H1 (cell line): ENCODE results near the gene NCR2. TPM values are rescaled to one million over a fixed set of nuclear protein-coding genes. Genes with fewer than 3 reads are reported as not detected.

Source experiments
- CTCF ChIA-PET: fragments of 300-600 bp; sonication (Branson Sonifier 250); formaldehyde crosslinking; loops from one replicate; lab custom pipeline; 2021; ENCODE audit not compliant: partially characterized antibody; lab: Charles Lee
- POLR2A ChIA-PET: fragments of 300-600 bp; sonication (Branson Sonifier 250); formaldehyde crosslinking; loops from one replicate; lab custom pipeline; 2021; ENCODE audit warnings: inconsistent platforms; ENCODE audit not compliant: partially characterized antibody; lab: Charles Lee
- DNase-seq, 2 experiments: peaks; one replicate each; pipeline versions ENCODE4 v3.0.0 to v3.0.0-alpha.2; 2010 to 2022; ENCODE audit warnings: low spot score in 2 of 2, low read depth in 1 of 2, mixed read lengths in 1 of 2
- FAIRE-seq: peaks from 2 replicates; lab custom pipeline; 2011; peaks lifted over from hg19 to GRCh38; lab: Jason Lieb, UNC
- H2AFZ ChIP-seq: 2 replicates; pipeline ENCODE4 v1.8.1; 2012; ENCODE audit warnings: low read length, inconsistent platforms
- H2AK5ac ChIP-seq: 2 replicates; pipeline ENCODE4 v1.6.1; 2013; ENCODE audit warnings: low read depth, low read length
- H2BK120ac ChIP-seq: replicated peaks from 2 replicates; pipeline ENCODE3; 2013; ENCODE audit warnings: low read depth, low read length, inconsistent platforms
- H2BK12ac ChIP-seq: 2 replicates; pipeline ENCODE4 v1.6.1; 2013; ENCODE audit warnings: low read depth, low read length
- H2BK15ac ChIP-seq: 2 replicates; pipeline ENCODE4 v1.6.1; 2013; ENCODE audit warnings: low read length
- H2BK20ac ChIP-seq: 2 replicates; pipeline ENCODE4 v1.6.1; 2013; ENCODE audit warnings: low read length
- H2BK5ac ChIP-seq: 2 replicates; pipeline ENCODE4 v1.6.1; 2013; ENCODE audit warnings: low read depth, low read length
- H3K14ac ChIP-seq: 2 replicates; pipeline ENCODE4 v1.6.1; 2013; ENCODE audit warnings: inconsistent platforms; ENCODE audit not compliant: insufficient read length
- H3K18ac ChIP-seq: 2 replicates; pipeline ENCODE4 v1.6.1; 2013; ENCODE audit warnings: low read length; ENCODE audit errors: extremely low read depth
- H3K23ac ChIP-seq: 2 replicates; pipeline ENCODE4 v1.6.1; 2013; ENCODE audit warnings: inconsistent platforms; ENCODE audit not compliant: insufficient read length
- H3K23me2 ChIP-seq: 2 replicates; pipeline ENCODE4 v1.6.1; 2013; ENCODE audit warnings: low read depth, low read length
- H3K27ac ChIP-seq: 2 replicates; pipeline ENCODE4 v1.6.1; 2011; ENCODE audit warnings: low read depth, low read length, inconsistent platforms
- H3K27me3 ChIP-seq, 4 experiments: replicated peaks in 1 of 4; 1 replicate in 1 of 4; 2 replicates in 3 of 4; pipeline versions ENCODE4 v1.6.1 to v1.8.1; 2011 to 2013; ENCODE audit warnings: low read length in 3 of 4, mild to moderate bottlenecking in 3 of 4, inconsistent platforms in 2 of 4, mixed read lengths in 2 of 4, moderate library complexity in 1 of 4; ENCODE audit not compliant: control insufficient read depth in 3 of 4, insufficient read depth in 3 of 4; ENCODE audit errors: extremely low read depth in 1 of 4
- H3K36me3 ChIP-seq, 4 experiments: 2 replicates each; pipeline versions ENCODE4 v1.6.1 to v1.8.1; 2011 to 2013; ENCODE audit warnings: mild to moderate bottlenecking in 4 of 4, low read length in 3 of 4, moderate library complexity in 2 of 4, control low read depth in 1 of 4, inconsistent platforms in 1 of 4; ENCODE audit not compliant: insufficient read depth in 4 of 4, control insufficient read depth in 2 of 4
- H3K4ac ChIP-seq: replicated peaks from 2 replicates; pipeline ENCODE3; 2013; ENCODE audit warnings: low read length, low read depth, mixed read lengths, inconsistent platforms; ENCODE audit not compliant: insufficient read length
- H3K4me1 ChIP-seq, 4 experiments: replicated peaks in 1 of 4; 1 replicate in 1 of 4; 2 replicates in 3 of 4; pipeline versions ENCODE4 v1.6.1 to v1.8.1; 2011 to 2013; ENCODE audit warnings: low read length in 3 of 4, inconsistent platforms in 2 of 4, mixed read lengths in 1 of 4; ENCODE audit not compliant: insufficient read depth in 4 of 4, control insufficient read depth in 3 of 4
- H3K4me2 ChIP-seq, 2 experiments: 2 replicates each; pipeline versions ENCODE4 v1.6.1 to v1.8.1; 2011 to 2013; ENCODE audit warnings: low read depth in 2 of 2, low read length in 2 of 2, control low read depth in 1 of 2, inconsistent platforms in 1 of 2, mild to moderate bottlenecking in 1 of 2; ENCODE audit not compliant: insufficient read depth in 1 of 2
- H3K4me3 ChIP-seq, 4 experiments: fragments of 200-600, 300-600 bp in 1 of 4; sonication (generic), shearing (Covaris generic), sonication (Bioruptor Twin) in 1 of 4; 2 replicates each; pipeline versions ENCODE4 v1.5.1 to v1.8.1; 2011 to 2016; ENCODE audit warnings: low read length in 4 of 4, low read depth in 3 of 4, control low read depth in 2 of 4, inconsistent platforms in 2 of 4, mild to moderate bottlenecking in 2 of 4, mixed read lengths in 1 of 4, moderate library complexity in 1 of 4; ENCODE audit not compliant: insufficient read depth in 2 of 4; ENCODE audit errors: extremely low read depth in 1 of 4
- H3K56ac ChIP-seq: replicated peaks from 2 replicates; pipeline ENCODE3; 2013; ENCODE audit warnings: low read depth, mild to moderate bottlenecking, mixed read lengths, low read length, inconsistent platforms; ENCODE audit not compliant: insufficient read length
- H3K79me1 ChIP-seq: 2 replicates; pipeline ENCODE4 v1.6.1; 2013; ENCODE audit warnings: low read depth, low read length, control low read depth
- H3K79me2 ChIP-seq, 2 experiments: 2 replicates each; pipeline versions ENCODE4 v1.6.1 to v1.8.1; 2012 to 2013; ENCODE audit warnings: low read length in 2 of 2, mild to moderate bottlenecking in 2 of 2, inconsistent platforms in 1 of 2; ENCODE audit not compliant: insufficient read depth in 2 of 2, control insufficient read depth in 1 of 2
- H3K9ac ChIP-seq, 4 experiments: replicated peaks in 1 of 4; 1 replicate in 1 of 4; 2 replicates in 3 of 4; pipeline versions ENCODE4 v1.6.1 to v1.8.1; 2011 to 2013; ENCODE audit warnings: low read depth in 3 of 4, low read length in 3 of 4, control low read depth in 2 of 4, mild to moderate bottlenecking in 2 of 4, moderate library complexity in 2 of 4, inconsistent platforms in 1 of 4; ENCODE audit errors: extremely low read depth in 1 of 4
- H3K9me3 ChIP-seq, 2 experiments: 2 replicates each; pipeline versions ENCODE4 v1.6.1 to v1.8.1; 2012 to 2013; ENCODE audit warnings: mild to moderate bottlenecking in 2 of 2, moderate library complexity in 2 of 2, control low read depth in 1 of 2, inconsistent platforms in 1 of 2, low read depth in 1 of 2, low read length in 1 of 2, mixed read lengths in 1 of 2; ENCODE audit not compliant: insufficient read depth in 2 of 2
- H4K20me1 ChIP-seq, 2 experiments: replicated peaks in 1 of 2; 2 replicates each; pipeline versions ENCODE3 to v1.8.1; 2011 to 2013; ENCODE audit warnings: inconsistent platforms in 2 of 2, low read length in 2 of 2, mild to moderate bottlenecking in 1 of 2; ENCODE audit not compliant: insufficient read depth in 2 of 2, control insufficient read depth in 1 of 2
- H4K5ac ChIP-seq: 2 replicates; pipeline ENCODE4 v1.6.1; 2013; ENCODE audit warnings: low read length, low read depth, mixed read lengths, inconsistent platforms; ENCODE audit not compliant: insufficient read length
- H4K8ac ChIP-seq: 2 replicates; pipeline ENCODE4 v1.8.0; 2013; ENCODE audit warnings: mild to moderate bottlenecking, moderate library complexity, low read length, inconsistent platforms; ENCODE audit not compliant: insufficient read depth; ENCODE audit errors: extremely low read depth
- H4K91ac ChIP-seq: replicated peaks from 2 replicates; pipeline ENCODE3; 2013; ENCODE audit warnings: low read length, mixed read lengths, inconsistent platforms; ENCODE audit not compliant: insufficient read length
- CTBP2 ChIP-seq: IDR thresholded peaks from 2 replicates; pipeline ENCODE4 v1.7.0; 2011; ENCODE audit warnings: borderline replicate concordance, mild to moderate bottlenecking, moderate library complexity, mixed read lengths, low read length; ENCODE audit not compliant: insufficient read depth, insufficient read length
- EP300 ChIP-seq, 2 experiments: IDR thresholded peaks; 1 replicate in 1 of 2; 2 replicates in 1 of 2; pipeline ENCODE4 v1.6.1; 2011 to 2012; ENCODE audit warnings: low read depth in 2 of 2, low read length in 2 of 2, mild to moderate bottlenecking in 2 of 2, borderline replicate concordance in 1 of 2, inconsistent platforms in 1 of 2, moderate library complexity in 1 of 2
- GTF2F1 ChIP-seq: IDR thresholded peaks from 2 replicates; pipeline ENCODE4 v1.6.1; 2012; ENCODE audit warnings: low read depth, low read length, improper control_type of control experiment, borderline replicate concordance
- MAFK ChIP-seq: IDR thresholded peaks from 2 replicates; pipeline ENCODE4 v1.6.1; 2012; ENCODE audit warnings: low read depth, mild to moderate bottlenecking, improper control_type of control experiment, low read length
- SIN3A ChIP-seq, 2 experiments: IDR thresholded peaks in 1 of 2; conservative IDR thresholded peaks in 1 of 2; 2 replicates each; pipeline ENCODE4 v1.6.1; 2011 to 2012; ENCODE audit warnings: low read length in 2 of 2, improper control_type of control experiment in 1 of 2, low read depth in 1 of 2, mild to moderate bottlenecking in 1 of 2
- SP1 ChIP-seq: IDR thresholded peaks from 2 replicates; pipeline ENCODE4 v1.6.1; 2011; ENCODE audit warnings: low read depth, low read length
- SUZ12 ChIP-seq: fragments of 200-600 bp; sonication (generic); IDR thresholded peaks from 2 replicates; pipeline ENCODE4 v1.6.1; 2012; ENCODE audit warnings: mild to moderate bottlenecking, inconsistent platforms, low read length, moderate library complexity, mixed read lengths
- TEAD4 ChIP-seq: IDR thresholded peaks from 2 replicates; pipeline ENCODE4 v1.6.1; 2012; ENCODE audit warnings: low read depth, low read length, inconsistent platforms, mixed read lengths
- WGBS, 2 experiments: shearing (Covaris generic) in 1 of 2; methylation state at CpG; one replicate each; pipeline versions ENCODE4 v1.1.6 to v1.1.7; 2013 to 2015; ENCODE audit warnings: low lambda C conversion rate in 2 of 2, mixed read lengths in 2 of 2, inconsistent platforms in 1 of 2, low coverage in 1 of 2, missing lambda C conversion rate in 1 of 2; ENCODE audit not compliant: insufficient replicate concordance in 2 of 2, insufficient coverage in 1 of 2, insufficient read length in 1 of 2; ENCODE audit errors: extremely low coverage in 1 of 2, missing lambda C conversion rate in 1 of 2; 5-methylcytosine and 5-hydroxymethylcytosine counted together
- polyA plus RNA-seq, 7 experiments: library from polyadenylated mRNA; depleted of rRNA in 3 of 7; stranded (reverse) in 5 of 7; unstranded in 2 of 7; fragments of >200 nt in 5 of 7; fragments of 200-250 nt in 2 of 7; gene quantifications; 1 replicate in 5 of 7; 2 replicates in 1 of 7; 4 replicates in 1 of 7; pipeline versions ENCODE4 v1.2.1 to v1.2.3, GENCODE V29; 2011 to 2013; ENCODE audit warnings: missing spikeins in 2 of 7, mixed read lengths in 2 of 7
- total RNA-seq: library from RNA; stranded (reverse); fragmentation: NEBNext Ultra II Directional; extraction: Animal tissue kit (Norgen Biotek cat#: 25700); gene quantifications from 2 replicates; pipeline ENCODE4 v1.2.1, GENCODE V29; 2021

NCR2 gene
- total and polyA plus RNA-seq, 2 of the 8 experiments (the other 6 are each of a cell fraction or from before 2014, with no cell fraction given), result not detected

- Histone ChIP-seq H2BK15ac (no peak overlapping the region), H2BK12ac (no peak overlapping the region), H3K4me3 (no peak overlapping the region), H3K56ac (no peak overlapping the region), H4K8ac (no peak overlapping the region), H3K4me1 (peaks cover 0 to 3% (median 0%) of the 10 kb centered on the region in 4 experiments; a peak in 2 of 7 replicates), H3K4me2 (no peak overlapping the region; a peak in 1 of 4 replicates), H4K5ac (no peak overlapping the region), H3K79me2 (no peaks in the 10 kb centered on the region), H3K9ac (no peak overlapping the region), H3K23ac (no peak overlapping the region), H2AK5ac (no peak overlapping the region), H2BK120ac (no peak overlapping the region), H2AFZ (no peak overlapping the region), H3K4ac (no peak overlapping the region), H3K9me3 (0 out of 4 replicates have a peak, but pooled peaks cover 0 to 3% of the 10 kb centered on the region in 2 experiments), H4K20me1 (no peaks in the 10 kb centered on the region), H4K91ac (no peak overlapping the region), H2BK20ac (no peak overlapping the region), H3K23me2 (no peaks in the 10 kb centered on the region), H2BK5ac (no peak overlapping the region), H3K36me3 (no peaks in the 10 kb centered on the region), H3K79me1 (no peaks in the 10 kb centered on the region), H3K14ac (no peak overlapping the region), H3K27me3 (peaks cover 1 to 19% (median 12%) of the 10 kb centered on the region in 4 experiments; a peak in 6 of 7 replicates), H3K18ac (no peak overlapping the region), H3K27ac (no peak overlapping the region)
- TF ChIP-seq SP1 (no peak), SIN3A (conservative IDR thresholded peaks at IDR 0.05 in 1 of 2, IDR thresholded peaks at IDR 0.05 in 1 of 2; ENCODE audit: low read depth in 1 of 2, low read length in 2 of 2) (no peak), GTF2F1 (no peak), MAFK (no peak), TEAD4 (no peak), EP300 (IDR thresholded peaks at IDR 0.05; ENCODE audit: borderline replicate concordance in 1 of 2, low read depth in 2 of 2, low read length in 2 of 2) (no peak), SUZ12 (no peak), CTBP2 (no peak)
- POLR2A ChIA-PET, result interaction anchor here (1.6 kb wide), 1 partner anchor 12 kb away, joined by 3 read pairs; no protein-coding TSS in a partner anchor
- 63% methylated on average over 5 of the region's 5 CpGs; no CpG with 5 or more reads in 1 of the 2 experiments for WGBS, 2 experiments
- no peak for FAIRE-seq
- CTCF ChIA-PET, result interaction anchor here (1.2 to 2.3 kb wide), 7 partner anchors 12 to 102 kb away, joined by 3 to 16 read pairs (median 4); no protein-coding TSS in a partner anchor
- no peak for DNase-seq
These were observed 60.9 kb downstream of the NCR2 start for GRCh38 chr6:41396335-41396734.
